Measurements from ENCODE around the gene TBC1D22A.

DNA sequence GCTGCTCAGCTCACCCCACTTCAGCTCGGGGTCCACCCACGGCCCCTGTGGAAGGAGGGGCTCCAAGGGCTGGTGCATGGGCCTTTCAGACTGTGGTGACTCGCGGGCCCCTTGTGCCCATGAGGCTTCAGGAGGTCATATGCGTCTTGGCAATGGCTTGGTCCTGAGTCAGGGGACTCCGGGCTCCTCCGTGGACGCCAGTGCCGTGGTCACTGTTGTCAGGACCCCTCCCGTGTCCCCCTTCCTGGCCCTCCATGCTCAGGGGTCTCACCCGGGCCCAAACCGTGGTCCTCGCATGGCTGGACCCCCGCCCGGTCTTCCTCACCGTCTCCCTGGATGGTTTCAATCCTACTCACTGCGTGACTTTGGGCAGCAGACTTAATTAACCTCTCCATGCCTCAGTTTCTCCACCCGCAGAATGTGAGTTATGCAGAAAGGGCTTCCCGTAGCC is 436.4 kb downstream of the TBC1D22A start:
- TF ChIP-seq, protein P1, sequence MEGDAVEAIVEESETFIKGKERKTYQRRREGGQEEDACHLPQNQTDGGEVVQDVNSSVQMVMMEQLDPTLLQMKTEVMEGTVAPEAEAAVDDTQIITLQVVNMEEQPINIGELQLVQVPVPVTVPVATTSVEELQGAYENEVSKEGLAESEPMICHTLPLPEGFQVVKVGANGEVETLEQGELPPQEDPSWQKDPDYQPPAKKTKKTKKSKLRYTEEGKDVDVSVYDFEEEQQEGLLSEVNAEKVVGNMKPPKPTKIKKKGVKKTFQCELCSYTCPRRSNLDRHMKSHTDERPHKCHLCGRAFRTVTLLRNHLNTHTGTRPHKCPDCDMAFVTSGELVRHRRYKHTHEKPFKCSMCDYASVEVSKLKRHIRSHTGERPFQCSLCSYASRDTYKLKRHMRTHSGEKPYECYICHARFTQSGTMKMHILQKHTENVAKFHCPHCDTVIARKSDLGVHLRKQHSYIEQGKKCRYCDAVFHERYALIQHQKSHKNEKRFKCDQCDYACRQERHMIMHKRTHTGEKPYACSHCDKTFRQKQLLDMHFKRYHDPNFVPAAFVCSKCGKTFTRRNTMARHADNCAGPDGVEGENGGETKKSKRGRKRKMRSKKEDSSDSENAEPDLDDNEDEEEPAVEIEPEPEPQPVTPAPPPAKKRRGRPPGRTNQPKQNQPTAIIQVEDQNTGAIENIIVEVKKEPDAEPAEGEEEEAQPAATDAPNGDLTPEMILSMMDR (IDR thresholded peaks at IDR 0.05; ENCODE audit: extremely low read depth in 1 of 2, insufficient read depth in 1 of 2, low read depth in 1 of 2, low read length in 2 of 2) = no peak
- TF ChIP-seq MAX (IDR thresholded peaks at IDR 0.05; ENCODE audit: insufficient read depth, insufficient read length) (no peak), MYC (IDR thresholded peaks at IDR 0.05; ENCODE audit: low read depth, low read length) (no peak), POLR2AphosphoS5 (IDR thresholded peaks at IDR 0.05; ENCODE audit: insufficient read depth, low read depth, low read length) (no peak), POLR2A (IDR thresholded peaks at IDR 0.05; ENCODE audit: low read depth, low read length) (no peak), EZH2 (IDR thresholded peaks at IDR 0.05; ENCODE audit: borderline replicate concordance, low read depth, low read length, severe bottlenecking) (no peak)
